PFSK-1 (cell line): ENCODE results near the gene FBXO38.

Experiments
- FOXP2 ChIP-seq: optimal IDR thresholded peaks from 2 replicates; pipeline ENCODE3; 2011; ENCODE audit warnings: borderline replicate concordance, control low read depth, inconsistent platforms; ENCODE audit not compliant: insufficient read depth; ENCODE audit errors: extremely low read length, extremely low read depth
- POLR2AphosphoS5 ChIP-seq: IDR thresholded peaks from 2 replicates; pipeline ENCODE4 v1.6.1; 2012; ENCODE audit warnings: low read depth, mild to moderate bottlenecking, control low read depth, low read length, moderate library complexity
- REST ChIP-seq, 2 experiments: IDR thresholded peaks; 2 replicates each; pipeline versions ENCODE4 v1.6.1 to v1.8.0; 2011 to 2012; ENCODE audit warnings: low read depth in 2 of 2, low read length in 2 of 2, control low read depth in 1 of 2, inconsistent platforms in 1 of 2, mild to moderate bottlenecking in 1 of 2, moderate library complexity in 1 of 2; ENCODE audit not compliant: insufficient read depth in 1 of 2
- SIN3A ChIP-seq: IDR thresholded peaks from 2 replicates; pipeline ENCODE4 v1.6.1; 2012; ENCODE audit warnings: mild to moderate bottlenecking, low read length, moderate library complexity, borderline replicate concordance; ENCODE audit not compliant: insufficient read depth
- TAF1 ChIP-seq: IDR thresholded peaks from 2 replicates; pipeline ENCODE4 v1.6.1; 2012; ENCODE audit warnings: low read length, control low read depth, borderline replicate concordance; ENCODE audit not compliant: insufficient read depth

Gene FBXO38

GRCh38 chr5:148368299-148368698 is 15.5 kb upstream of the FBXO38 start:
- TF ChIP-seq REST (IDR thresholded peaks at IDR 0.05; ENCODE audit: insufficient read depth in 1 of 2, low read depth in 2 of 2, low read length in 2 of 2) (no peak), TAF1 (no peak), POLR2AphosphoS5 (no peak), FOXP2 (no peak), SIN3A (no peak)

GRCh38 chr5:148372166-148372725 is 11.5 kb upstream of the FBXO38 start:
- TF ChIP-seq FOXP2 (no peak), SIN3A (no peak), TAF1 (no peak), POLR2AphosphoS5 (no peak), REST (IDR thresholded peaks at IDR 0.05; ENCODE audit: insufficient read depth in 1 of 2, low read depth in 2 of 2, low read length in 2 of 2) (no peak)

- TF ChIP-seq POLR2AphosphoS5: no peak
- TF ChIP-seq SIN3A: no peak
Observed at GRCh38 chr5:148372893-148373292, 10.9 kb upstream of the FBXO38 start.

GRCh38 chr5:148374690-148375360 is 8.9 kb upstream of the FBXO38 start:
- no peak for TF ChIP-seq TAF1
- no peak for TF ChIP-seq FOXP2
- TF ChIP-seq POLR2AphosphoS5: no peak
- TF ChIP-seq SIN3A: no peak
- TF ChIP-seq REST (IDR thresholded peaks at IDR 0.05; ENCODE audit: insufficient read depth in 1 of 2, low read depth in 2 of 2, low read length in 2 of 2): no peak

- TF ChIP-seq FOXP2: no peak
- no peak for TF ChIP-seq SIN3A
- TF ChIP-seq TAF1: no peak
- TF ChIP-seq POLR2AphosphoS5: no peak
- TF ChIP-seq REST (IDR thresholded peaks at IDR 0.05; ENCODE audit: insufficient read depth in 1 of 2, low read depth in 2 of 2, low read length in 2 of 2): no peak
Observed at GRCh38 chr5:148376198-148376597, 7.6 kb upstream of the FBXO38 start.
